ENCODE results near the gene CABLES2. TPM values are rescaled to one million over a fixed set of nuclear protein-coding genes. Genes with fewer than 3 reads are reported as not detected.

CABLES2 gene
- total RNA-seq, 1 donor from 2014 or later: 12.5 TPM

- no peak overlapping the region for H3K4me3 Mint-ChIP-seq (ENCODE audit: low read depth)
- no peaks in the 10 kb centered on the region for H3K36me3 Mint-ChIP-seq (ENCODE audit: low read depth)
- DNase-seq (ENCODE audit: low spot score): no peak
- peaks cover 23% of the 10 kb centered on the region for H3K27me3 Mint-ChIP-seq (ENCODE audit: low read depth)
- H3K9me3 Mint-ChIP-seq: no peaks in the 10 kb centered on the region
- intact Hi-C loops (cut with micrococcal nuclease): no loop called here
- no peak overlapping the region for H3K27ac Mint-ChIP-seq
- peaks cover 4% of the 10 kb centered on the region for H3K4me1 Mint-ChIP-seq (ENCODE audit: low read depth)
Measured at GRCh38 chr20:62370115-62370806, 36.8 kb downstream of the CABLES2 start.

GRCh38 chr20:62369815-62370114 lies 37.3 kb downstream of the CABLES2 start:
- Mint-ChIP-seq H3K9me3 (no peaks in the 10 kb centered on the region), H3K4me1 (ENCODE audit: low read depth) (peaks cover 4% of the 10 kb centered on the region), H3K27me3 (ENCODE audit: low read depth) (peaks cover 28% of the 10 kb centered on the region), H3K4me3 (ENCODE audit: low read depth) (no peak overlapping the region), H3K27ac (no peak overlapping the region), H3K36me3 (ENCODE audit: low read depth) (no peaks in the 10 kb centered on the region)
- intact Hi-C loops (cut with micrococcal nuclease): no loop called here
- no peak for DNase-seq (ENCODE audit: low spot score)

- no peak overlapping the region for H3K27ac Mint-ChIP-seq
- peaks cover 4% of the 10 kb centered on the region for H3K4me1 Mint-ChIP-seq (ENCODE audit: low read depth)
Measured at GRCh38 chr20:62368976-62369814, 37.9 kb downstream of the CABLES2 start.

GRCh38 chr20:62368392-62368975 lies 38.6 kb downstream of the CABLES2 start:
- H3K4me3 Mint-ChIP-seq (ENCODE audit: low read depth): no peak overlapping the region
- no peaks in the 10 kb centered on the region for H3K9me3 Mint-ChIP-seq
- H3K36me3 Mint-ChIP-seq (ENCODE audit: low read depth): no peaks in the 10 kb centered on the region
- H3K27me3 Mint-ChIP-seq (ENCODE audit: low read depth): peaks cover 30% of the 10 kb centered on the region
- peaks cover 4% of the 10 kb centered on the region for H3K4me1 Mint-ChIP-seq (ENCODE audit: low read depth)
- no peak overlapping the region for H3K27ac Mint-ChIP-seq
- no peak for DNase-seq (ENCODE audit: low spot score)
- intact Hi-C loops (cut with micrococcal nuclease): no loop called here

More at GRCh38 chr20:62368976-62369814, 37.9 kb downstream of the CABLES2 start:
- Mint-ChIP-seq H3K36me3 (ENCODE audit: low read depth) (no peaks in the 10 kb centered on the region), H3K27me3 (ENCODE audit: low read depth) (peaks cover 30% of the 10 kb centered on the region), H3K9me3 (no peaks in the 10 kb centered on the region), H3K4me3 (ENCODE audit: low read depth) (no peak overlapping the region)
- intact Hi-C loops (cut with micrococcal nuclease): no loop called here
- no peak for DNase-seq (ENCODE audit: low spot score)

- intact Hi-C loops (cut with micrococcal nuclease): no loop called here
- H3K9me3 Mint-ChIP-seq: no peaks in the 10 kb centered on the region
- H3K27me3 Mint-ChIP-seq (ENCODE audit: low read depth): peaks cover 26% of the 10 kb centered on the region
- no peak overlapping the region for H3K27ac Mint-ChIP-seq
- peak overlapping the region; percentile 39 for H3K4me3 Mint-ChIP-seq (ENCODE audit: low read depth)
- H3K36me3 Mint-ChIP-seq (ENCODE audit: low read depth): no peaks in the 10 kb centered on the region
- peaks cover 4% of the 10 kb centered on the region for H3K4me1 Mint-ChIP-seq (ENCODE audit: low read depth)
- no peak for DNase-seq (ENCODE audit: low spot score)
Measured at GRCh38 chr20:62367633-62368391, 39.3 kb downstream of the CABLES2 start.

- Mint-ChIP-seq H3K27ac (no peak within 1 kb of the TSS), H3K9me3 (no peaks in the 10 kb centered on the region), H3K27me3 (ENCODE audit: low read depth) (peaks cover 26% of the 10 kb centered on the region), H3K4me1 (ENCODE audit: low read depth) (peaks cover 4% of the 10 kb centered on the region), H3K36me3 (ENCODE audit: low read depth) (no peaks in the 10 kb centered on the region), H3K4me3 (ENCODE audit: low read depth) (peak within 1 kb of the TSS; percentile 39)
- no peak for DNase-seq (ENCODE audit: low spot score)
- intact Hi-C loops (cut with micrococcal nuclease): no loop called here
Measured at GRCh38 chr20:62367136-62367632, 39.9 kb downstream of the CABLES2 start, which contains the start of gene LAMA5. TSS of gene LAMA5 (minus strand) at chr20:62367312. CDS start at chr20:62367245, 67 bp downstream.

- peaks cover 26% of the 10 kb centered on the region for H3K27me3 Mint-ChIP-seq (ENCODE audit: low read depth)
- H3K9me3 Mint-ChIP-seq: no peaks in the 10 kb centered on the region
- H3K4me3 Mint-ChIP-seq (ENCODE audit: low read depth): no peak overlapping the region
- H3K27ac Mint-ChIP-seq: no peak overlapping the region
- intact Hi-C loops (cut with micrococcal nuclease): no loop called here
- DNase-seq (ENCODE audit: low spot score): no peak
- peaks cover 4% of the 10 kb centered on the region for H3K4me1 Mint-ChIP-seq (ENCODE audit: low read depth)
- no peaks in the 10 kb centered on the region for H3K36me3 Mint-ChIP-seq (ENCODE audit: low read depth)
Measured at GRCh38 chr20:62366370-62367135, 40.5 kb downstream of the CABLES2 start.

GRCh38 chr20:62365814-62366369 lies 41.2 kb downstream of the CABLES2 start:
- no peak overlapping the region for H3K27ac Mint-ChIP-seq
- no peak overlapping the region for H3K4me3 Mint-ChIP-seq (ENCODE audit: low read depth)
- intact Hi-C loops (cut with micrococcal nuclease): no loop called here
- peaks cover 26% of the 10 kb centered on the region for H3K27me3 Mint-ChIP-seq (ENCODE audit: low read depth)
- H3K36me3 Mint-ChIP-seq (ENCODE audit: low read depth): no peaks in the 10 kb centered on the region
- H3K4me1 Mint-ChIP-seq (ENCODE audit: low read depth): peaks cover 4% of the 10 kb centered on the region
- no peaks in the 10 kb centered on the region for H3K9me3 Mint-ChIP-seq
- DNase-seq (ENCODE audit: low spot score): no peak

GRCh38 chr20:62364911-62365736 lies 42.0 kb downstream of the CABLES2 start:
- Mint-ChIP-seq H3K4me1 (ENCODE audit: low read depth) (peaks cover 3% of the 10 kb centered on the region), H3K27me3 (ENCODE audit: low read depth) (peaks cover 26% of the 10 kb centered on the region), H3K9me3 (no peaks in the 10 kb centered on the region), H3K36me3 (ENCODE audit: low read depth) (no peaks in the 10 kb centered on the region), H3K27ac (no peak overlapping the region), H3K4me3 (ENCODE audit: low read depth) (peak overlapping the region; percentile 39)
- DNase-seq (ENCODE audit: low spot score): no peak
- intact Hi-C loops (cut with micrococcal nuclease): no loop called here

- intact Hi-C loops (cut with micrococcal nuclease): no loop called here
- DNase-seq (ENCODE audit: low spot score): no peak
- Mint-ChIP-seq H3K9me3 (no peaks in the 10 kb centered on the region), H3K27ac (no peak overlapping the region), H3K27me3 (ENCODE audit: low read depth) (peaks cover 22% of the 10 kb centered on the region), H3K36me3 (ENCODE audit: low read depth) (no peaks in the 10 kb centered on the region), H3K4me1 (ENCODE audit: low read depth) (no peaks in the 10 kb centered on the region), H3K4me3 (ENCODE audit: low read depth) (no peak overlapping the region)
Measured at GRCh38 chr20:62363920-62364851, 42.9 kb downstream of the CABLES2 start.
